Measurements from ENCODE around the gene WDR6. TPM values are rescaled to one million over a fixed set of nuclear protein-coding genes. Genes with fewer than 3 reads are reported as not detected.

The WDR6 gene
- total RNA-seq, 1 experiment from 2014 or later, result 174 TPM

GRCh38 chr3:48974076-48974864, 32.9 kb upstream of the WDR6 start:
- ATAC-seq, result no peak
- no peaks in the 10 kb centered on the region for H3K9me3 ChIP-seq (ENCODE audit: control insufficient read depth in 1 of 2, insufficient read depth in 1 of 2, low read depth in 1 of 2, low read length in 2 of 2)

GRCh38 chr3:48979451-48979850, 27.7 kb upstream of the WDR6 start:
- no peak overlapping the region for H3K9ac ChIP-seq (ENCODE audit: low read length)
- BruUV-seq (replicated peaks), result no TSS peak
- no peak overlapping the region for H3K4me2 ChIP-seq (ENCODE audit: low read length)
- no peak overlapping the region for H2AFZ ChIP-seq (ENCODE audit: low read depth, low read length, poor library complexity, severe bottlenecking)
- H3K27me3 ChIP-seq (ENCODE audit: insufficient read depth, low read length), result no peaks in the 10 kb centered on the region
- ChIA-PET CTCF (no interaction called here), RAD21 (ENCODE audit: low non-redundant PET in 1 of 2, low total read pairs in 2 of 2, uncharacterized antibody in 2 of 2, unreplicated experiment in 2 of 2) (no interaction called here), POLR2A (no interaction called here)
- no peak overlapping the region for H3K27ac ChIP-seq (ENCODE audit: low read depth, low read length)
- H3K79me2 ChIP-seq (ENCODE audit: insufficient read depth, low read length), result 0 out of 2 replicates have a peak, but pooled peaks cover 4% of the 10 kb centered on the region
- H3K4me1 ChIP-seq (ENCODE audit: control insufficient read depth in 1 of 2, insufficient read depth in 2 of 2, low read length in 2 of 2), result no peaks in the 10 kb centered on the region
- DNase-seq (ENCODE audit: low read depth, low spot score), result no peak
- peaks cover 43 to 66% of the 10 kb centered on the region in 2 experiments for H3K36me3 ChIP-seq (ENCODE audit: control insufficient read depth in 1 of 2, insufficient read depth in 2 of 2, low read length in 2 of 2)
- no peaks in the 10 kb centered on the region for H3K9me3 ChIP-seq (ENCODE audit: control insufficient read depth in 1 of 2, insufficient read depth in 1 of 2, low read depth in 1 of 2, low read length in 2 of 2)
- H3K4me3 ChIP-seq (replicated peaks in 1 of 2; ENCODE audit: low read depth in 1 of 2, low read length in 2 of 2), result no peak overlapping the region
- H3K9me2 ChIP-seq (ENCODE audit: insufficient read depth), result no peaks in the 10 kb centered on the region
- intact Hi-C loops (cut with micrococcal nuclease), result no loop called here
- no peaks in the 10 kb centered on the region for H4K20me1 ChIP-seq (ENCODE audit: insufficient read depth)
- no peak for ATAC-seq
- no peak for TF ChIP-seq CBX3 (IDR thresholded peaks at IDR 0.05; ENCODE audit: low read depth)
- no peak for TF ChIP-seq ZNF274 (IDR thresholded peaks at IDR 0.05; ENCODE audit: low read depth, low read length)
- TF ChIP-seq POLR2A (IDR thresholded peaks at IDR 0.05; ENCODE audit: borderline replicate concordance, extremely low read depth, insufficient read depth, insufficient read length), result no peak
- no peak for TF ChIP-seq REST (IDR thresholded peaks at IDR 0.05; ENCODE audit: low read depth)
- no peak for TF ChIP-seq TCF7L2 (IDR thresholded peaks at IDR 0.05; ENCODE audit: borderline replicate concordance, extremely low read depth, insufficient read depth, insufficient read length)
- TF ChIP-seq SP1 (IDR thresholded peaks at IDR 0.05; ENCODE audit: low read depth), result no peak
- no peak for TF ChIP-seq JUND (IDR thresholded peaks at IDR 0.05)
- no peak for TF ChIP-seq EGR1 (IDR thresholded peaks at IDR 0.05; ENCODE audit: low read depth)
- TF ChIP-seq ELF1 (IDR thresholded peaks at IDR 0.05; ENCODE audit: borderline replicate concordance, low read depth), result no peak
- no peak for TF ChIP-seq FOSL1 (IDR thresholded peaks at IDR 0.05; ENCODE audit: low read depth)
- TF ChIP-seq YY1 (IDR thresholded peaks at IDR 0.05; ENCODE audit: extremely low read depth, insufficient replicate concordance, low read depth, low read length), result no peak
- TF ChIP-seq POLR2AphosphoS5 (IDR thresholded peaks at IDR 0.05; ENCODE audit: low read depth, low read length), result no peak
- no peak for TF ChIP-seq ATF3 (IDR thresholded peaks at IDR 0.05)
- no peak for TF ChIP-seq CEBPB (IDR thresholded peaks at IDR 0.05; ENCODE audit: low read depth)
- no peak for TF ChIP-seq RAD21 (IDR thresholded peaks at IDR 0.05; ENCODE audit: low read depth)
- TF ChIP-seq ZFX (IDR thresholded peaks at IDR 0.05), result no peak

More at GRCh38 chr3:48974076-48974864, 32.9 kb upstream of the WDR6 start:
- TF ChIP-seq TCF7L2 (IDR thresholded peaks at IDR 0.05; ENCODE audit: borderline replicate concordance, extremely low read depth, insufficient read depth, insufficient read length), result no peak
- TF ChIP-seq YY1 (IDR thresholded peaks at IDR 0.05; ENCODE audit: extremely low read depth, insufficient replicate concordance, low read depth, low read length), result no peak
- H4K20me1 ChIP-seq (ENCODE audit: insufficient read depth), result no peaks in the 10 kb centered on the region
- BruUV-seq (replicated peaks), result no TSS peak
- H3K27me3 ChIP-seq (ENCODE audit: insufficient read depth, low read length), result no peaks in the 10 kb centered on the region
- peaks cover 41 to 63% of the 10 kb centered on the region in 2 experiments for H3K36me3 ChIP-seq (ENCODE audit: control insufficient read depth in 1 of 2, insufficient read depth in 2 of 2, low read length in 2 of 2)
- intact Hi-C loops (cut with micrococcal nuclease), result no loop called here
- H3K9me2 ChIP-seq (ENCODE audit: insufficient read depth), result no peaks in the 10 kb centered on the region
- H2AFZ ChIP-seq (ENCODE audit: low read depth, low read length, poor library complexity, severe bottlenecking), result no peak overlapping the region
- no peak for DNase-seq (ENCODE audit: low read depth, low spot score)
- H3K27ac ChIP-seq (ENCODE audit: low read depth, low read length), result no peak overlapping the region
- no peak overlapping the region for H3K4me2 ChIP-seq (ENCODE audit: low read length)
- RAD21 ChIA-PET (ENCODE audit: low non-redundant PET in 1 of 2, low total read pairs in 2 of 2, uncharacterized antibody in 2 of 2, unreplicated experiment in 2 of 2), result no interaction called here
- H3K4me1 ChIP-seq (ENCODE audit: control insufficient read depth in 1 of 2, insufficient read depth in 2 of 2, low read length in 2 of 2), result no peaks in the 10 kb centered on the region
- no peak overlapping the region for H3K4me3 ChIP-seq (replicated peaks in 1 of 2; ENCODE audit: low read depth in 1 of 2, low read length in 2 of 2)
- no peaks in the 10 kb centered on the region for H3K79me2 ChIP-seq (ENCODE audit: insufficient read depth, low read length)
- CTCF ChIA-PET, result interaction anchor here (1.7 kb wide), 1 partner anchor 14 kb away, joined by 8 read pairs; no protein-coding TSS in a partner anchor
- POLR2A ChIA-PET, result no interaction called here
- no peak overlapping the region for H3K9ac ChIP-seq (ENCODE audit: low read length)
